HCT116 (cell line): ENCODE results near the gene OR10A5.

Experiments used
- ATF3 ChIP-seq: IDR thresholded peaks from 2 replicates; pipeline ENCODE4 v1.6.1; 2012
- CTCF ChIP-seq, 3 experiments: fragments of 200-600 bp in 1 of 3; sonication (generic) in 1 of 3; IDR thresholded peaks in 2 of 3; conservative IDR thresholded peaks in 1 of 3; 2 replicates each; pipeline ENCODE4 v1.5.1; 2012 to 2017; ENCODE audit warnings: low read depth in 2 of 3, low read length in 2 of 3, antibody characterized with exemption in 1 of 3, borderline replicate concordance in 1 of 3, control low read depth in 1 of 3, mild to moderate bottlenecking in 1 of 3, mixed read lengths in 1 of 3, mixed run types in 1 of 3, moderate library complexity in 1 of 3; ENCODE audit not compliant: insufficient read depth in 1 of 3
- EZH2 ChIP-seq: fragments of 200-600 bp; sonication (generic); IDR thresholded peaks from 2 replicates; pipeline ENCODE4 v1.6.1; 2017; ENCODE audit warnings: antibody characterized with exemption, mixed run types
- MAX ChIP-seq: IDR thresholded peaks from 2 replicates; pipeline ENCODE4 v1.6.1; 2012
- POLR2A ChIP-seq: IDR thresholded peaks from 2 replicates; pipeline ENCODE4 v1.7.0; 2011; ENCODE audit warnings: borderline replicate concordance; ENCODE audit not compliant: insufficient read depth, insufficient read length; ENCODE audit errors: extremely low read depth
- POLR2AphosphoS5 ChIP-seq: IDR thresholded peaks from 2 replicates; pipeline ENCODE4 v1.6.1; 2011; ENCODE audit warnings: mild to moderate bottlenecking, low read depth, low read length, moderate library complexity
- RAD21 ChIP-seq: IDR thresholded peaks from 2 replicates; pipeline ENCODE4 v1.6.1; 2012; ENCODE audit warnings: low read depth, mild to moderate bottlenecking
- ZFX ChIP-seq: fragments of 450-650 bp; IDR thresholded peaks from 2 replicates; pipeline ENCODE4 v1.6.1; 2017
- ZNF274 ChIP-seq: fragments of 200-500 bp; sonication (Bioruptor generic); IDR thresholded peaks from 2 replicates; pipeline ENCODE4 v1.6.1; 2014; ENCODE audit warnings: mild to moderate bottlenecking, low read depth, low read length, inconsistent platforms

- TF ChIP-seq POLR2AphosphoS5 (no peak), ZFX (no peak), CTCF (IDR thresholded peaks at IDR 0.05 in 2 of 3, conservative IDR thresholded peaks at IDR 0.05 in 1 of 3; ENCODE audit: borderline replicate concordance in 1 of 3, insufficient read depth in 1 of 3, low read depth in 2 of 3, low read length in 2 of 3) (no peak), MAX (no peak), POLR2A (no peak), RAD21 (no peak), ATF3 (no peak), EZH2 (no peak), ZNF274 (no peak)
These were observed 43.3 kb downstream of the OR10A5 start for GRCh38 chr11:6888830-6889229.
